Glomerular visceral epithelial cell (primary cell): Measurements from ENCODE around the gene DHX57.
"Not testable (repeated sequence)": the region's sequence is repeated elsewhere in the genome, so short reads cannot be mapped to it uniquely, and the experiment has no call there.

ENCODE experiments used
- DNase-seq: peaks from one replicate; pipeline ENCODE4 v3.0.0-alpha.2; 2016; ENCODE audit errors: extremely low spot score

The DHX57 gene

DNA sequence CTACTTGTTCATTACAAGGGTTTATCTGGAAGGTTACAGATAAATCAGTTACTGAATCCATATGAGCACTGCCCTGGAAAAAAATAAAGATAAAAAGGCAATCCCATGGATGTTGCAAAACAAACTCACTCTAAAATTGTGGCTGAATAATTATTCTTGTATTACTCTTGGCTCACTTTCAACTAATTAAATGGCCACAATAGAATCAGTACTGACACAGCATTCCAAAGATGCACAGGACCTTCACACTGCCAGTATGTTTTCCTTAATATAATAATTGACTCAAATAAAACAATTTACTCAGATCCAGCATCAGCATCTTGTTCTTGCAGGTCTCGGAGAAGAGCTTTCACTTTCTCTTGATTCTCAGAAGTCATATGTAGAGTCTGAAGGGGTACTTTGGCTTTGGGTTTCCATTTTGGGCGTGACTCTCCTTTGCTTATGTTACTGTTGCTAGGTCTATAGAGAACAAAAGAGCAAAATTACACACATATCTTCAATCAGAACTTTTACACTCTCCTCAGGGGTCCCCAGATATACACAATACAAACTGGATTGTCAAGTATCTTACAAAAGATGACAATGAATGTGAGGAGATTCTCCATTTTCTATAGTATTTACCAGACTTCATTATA is 12.6 kb downstream of the DHX57 start:
- DNase-seq: no peak

DNA sequence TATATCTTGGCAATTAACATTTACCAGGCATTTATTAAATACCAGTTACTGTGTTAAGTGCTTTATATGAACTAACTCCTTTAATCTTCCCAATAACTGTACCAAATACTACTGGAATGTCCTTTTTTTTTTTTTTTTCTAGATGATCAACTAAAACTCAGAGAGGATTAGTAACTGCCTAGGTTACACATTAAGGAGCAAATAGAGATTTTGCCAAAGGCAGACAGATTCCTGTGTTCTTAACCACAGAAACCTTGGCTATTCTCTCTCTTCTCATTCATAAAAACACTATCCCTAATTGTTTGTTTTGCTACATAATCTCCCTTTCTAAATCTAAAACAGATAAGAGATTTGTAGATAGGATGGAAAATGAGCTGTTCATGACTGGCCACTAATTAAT is 13.3 kb downstream of the DHX57 start:
- no peak for DNase-seq

DNA sequence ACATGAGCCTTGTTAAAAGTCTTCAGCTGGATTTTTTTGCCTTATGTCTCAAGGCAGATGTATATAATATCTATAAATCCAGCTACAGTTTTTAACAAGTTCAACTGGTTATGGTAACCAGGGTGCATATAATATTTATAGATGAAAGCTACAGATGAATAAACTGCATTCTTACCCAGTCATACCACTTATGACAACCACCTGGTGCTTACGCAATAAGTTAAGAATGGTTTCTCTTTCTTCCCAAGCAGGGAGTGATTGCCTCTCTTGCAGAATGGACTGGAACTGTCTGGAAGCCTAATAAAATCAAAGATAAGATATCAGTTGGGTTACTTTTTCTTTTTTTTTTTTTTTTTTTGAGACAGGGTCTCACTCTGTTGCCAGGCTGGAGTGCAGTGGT is 19.6 kb downstream of the DHX57 start:
- no peak for DNase-seq

DNA sequence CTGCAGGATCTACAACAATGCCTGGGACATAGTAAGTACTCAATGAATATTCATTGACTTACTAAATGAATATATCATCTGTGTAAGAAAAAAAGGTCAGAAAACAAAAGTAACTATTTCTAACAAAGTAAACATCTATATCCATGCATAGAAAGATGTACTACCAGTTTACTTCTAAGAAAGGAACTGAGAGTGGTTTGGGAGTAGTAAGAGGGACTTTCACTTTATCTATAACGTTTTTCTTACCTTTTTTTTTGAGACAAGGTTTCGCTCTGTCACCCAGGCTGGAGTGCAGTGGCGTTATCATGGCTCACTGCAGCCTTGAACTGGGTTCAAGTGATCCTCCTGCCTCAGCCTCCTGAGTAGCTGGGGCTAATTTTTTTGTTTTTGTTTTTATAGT is 25.7 kb downstream of the DHX57 start:
- DNase-seq: no peak

DNA sequence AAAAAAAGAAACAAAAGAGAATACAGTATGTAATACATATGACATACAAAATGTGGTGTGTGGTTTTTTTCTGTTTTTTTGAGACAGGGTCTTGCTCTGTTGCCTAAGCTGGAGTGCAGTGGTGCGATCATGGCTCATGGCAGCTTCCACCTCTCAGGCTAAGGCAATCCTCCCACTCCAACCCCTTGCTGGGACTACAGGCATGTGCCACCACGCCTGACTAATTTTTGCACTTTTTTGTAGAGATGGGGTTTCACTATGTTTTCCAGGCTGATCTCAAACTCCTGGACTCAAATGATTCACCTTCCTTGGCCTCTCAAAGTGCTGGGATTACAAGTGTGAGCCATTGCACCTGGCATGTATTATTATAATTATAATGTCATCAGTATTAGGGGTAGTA is 38.9 kb downstream of the DHX57 start:
- peak; percentile 21 for DNase-seq

DNA sequence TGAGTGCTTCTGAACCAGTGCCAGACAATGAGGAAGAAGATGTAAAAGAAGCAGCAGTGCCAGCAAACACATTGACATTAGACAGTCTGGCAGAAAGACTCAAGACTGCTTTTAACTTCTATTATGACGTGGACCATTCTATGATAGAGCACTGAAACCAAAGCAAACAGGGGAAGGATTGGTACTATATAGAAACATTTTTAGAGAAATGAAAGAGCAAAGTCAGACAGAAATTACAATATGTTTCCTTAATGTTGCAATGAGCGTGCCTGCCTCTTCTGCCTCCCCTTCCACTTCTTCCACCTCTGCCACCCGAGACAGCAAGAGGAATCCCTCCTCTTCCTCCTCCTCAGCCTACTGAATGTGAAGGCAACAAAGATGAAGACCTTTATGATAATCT is 39.7 kb downstream of the DHX57 start:
- no peak for DNase-seq

DNA sequence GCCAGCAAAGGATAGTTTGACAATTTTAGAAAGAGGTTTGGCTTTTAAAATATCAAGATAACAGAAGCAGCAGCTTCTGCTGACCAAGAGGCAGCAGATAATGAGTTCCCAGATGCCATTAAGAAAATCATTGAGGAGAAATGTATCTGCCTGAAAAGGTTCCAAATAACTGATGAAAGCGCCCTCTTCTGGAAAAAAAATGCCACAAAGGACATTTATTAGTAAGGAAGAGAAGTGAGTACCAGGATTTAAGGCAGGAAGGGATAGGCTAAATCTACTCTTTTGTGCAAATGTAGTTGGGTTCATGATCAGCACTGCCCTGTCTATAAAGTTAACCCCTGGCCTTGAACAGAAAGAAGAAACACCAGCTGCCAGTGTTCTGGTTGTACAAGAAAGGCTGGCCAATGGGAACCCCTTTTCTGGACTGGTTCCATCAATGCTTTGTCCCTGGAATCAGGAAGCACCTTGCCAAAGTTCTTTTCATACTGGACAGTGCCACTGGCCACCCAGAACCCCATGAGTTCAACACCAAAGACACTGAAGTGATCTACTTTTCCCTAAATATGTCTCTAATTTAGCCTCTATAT is 40.6 kb downstream of the DHX57 start:
- peak; percentile 25 for DNase-seq

DNA sequence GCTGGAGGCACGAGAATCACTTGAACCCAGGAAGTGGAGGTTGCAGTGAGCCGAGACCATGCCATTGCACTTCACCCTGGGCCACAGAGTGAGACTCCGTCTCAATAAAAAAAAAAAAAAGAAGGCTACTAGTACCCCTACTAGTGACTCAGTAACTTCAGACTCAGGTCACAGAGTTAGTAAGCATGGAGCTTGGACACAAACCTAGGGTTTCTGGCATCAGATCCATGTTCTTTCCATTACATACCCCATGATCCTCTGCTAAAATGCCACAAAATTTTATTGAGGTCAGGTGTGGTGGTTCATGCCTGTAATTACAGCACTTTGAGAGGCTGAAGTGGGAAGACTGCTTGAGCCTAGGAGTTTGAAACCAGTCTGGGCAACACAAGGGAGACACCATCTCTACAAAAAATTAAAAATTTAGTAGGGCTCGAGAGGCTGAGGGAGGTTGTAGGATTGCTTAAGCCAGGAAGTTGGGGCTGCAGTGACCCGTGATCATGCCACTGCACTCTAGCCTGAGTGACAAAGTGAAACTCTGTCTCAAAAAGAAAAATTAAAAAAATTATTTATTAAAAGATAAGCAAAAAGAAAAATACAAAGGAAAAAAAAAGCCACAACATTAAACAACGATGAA is 45.1 kb downstream of the DHX57 start:
- DNase-seq: no peak

DNA sequence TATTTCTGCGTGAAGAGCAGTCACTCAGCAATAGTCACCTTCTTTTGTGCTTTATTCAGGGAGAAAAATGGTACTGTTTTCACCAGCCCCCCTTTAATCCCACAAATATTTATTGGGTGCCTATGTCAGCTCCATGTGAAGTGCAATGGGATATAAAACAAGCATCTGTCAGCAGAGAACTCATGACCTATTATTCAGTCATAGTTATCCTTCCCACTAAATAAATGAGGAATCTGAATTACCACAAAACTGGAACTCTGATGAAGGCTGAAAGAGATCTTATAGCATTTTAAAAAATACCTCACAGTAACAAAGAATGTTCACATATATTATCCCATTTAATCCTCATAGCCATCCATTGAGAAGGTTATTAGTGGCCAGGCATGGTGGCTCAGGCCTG is 45.8 kb downstream of the DHX57 start:
- DNase-seq: no peak

DNA sequence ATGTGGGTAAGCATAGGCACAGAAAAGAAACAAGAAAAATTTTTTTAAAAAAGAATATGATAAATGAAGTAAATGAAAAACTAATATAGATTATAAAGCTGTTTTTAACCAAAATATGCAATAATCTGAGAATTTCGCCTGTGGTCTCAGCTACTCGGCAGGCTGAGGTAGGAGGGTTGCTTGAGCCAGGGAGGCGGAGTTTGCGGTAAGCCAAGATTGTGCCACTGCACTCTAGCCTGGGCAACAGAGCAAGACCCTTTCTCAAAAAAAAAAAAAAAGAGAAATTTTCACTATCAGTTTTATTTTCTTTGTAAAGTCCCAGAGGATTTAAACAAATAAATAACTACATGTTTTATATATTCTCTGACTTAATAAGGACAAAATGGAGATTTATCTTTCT is 47.3 kb downstream of the DHX57 start:
- no peak for DNase-seq

DNA sequence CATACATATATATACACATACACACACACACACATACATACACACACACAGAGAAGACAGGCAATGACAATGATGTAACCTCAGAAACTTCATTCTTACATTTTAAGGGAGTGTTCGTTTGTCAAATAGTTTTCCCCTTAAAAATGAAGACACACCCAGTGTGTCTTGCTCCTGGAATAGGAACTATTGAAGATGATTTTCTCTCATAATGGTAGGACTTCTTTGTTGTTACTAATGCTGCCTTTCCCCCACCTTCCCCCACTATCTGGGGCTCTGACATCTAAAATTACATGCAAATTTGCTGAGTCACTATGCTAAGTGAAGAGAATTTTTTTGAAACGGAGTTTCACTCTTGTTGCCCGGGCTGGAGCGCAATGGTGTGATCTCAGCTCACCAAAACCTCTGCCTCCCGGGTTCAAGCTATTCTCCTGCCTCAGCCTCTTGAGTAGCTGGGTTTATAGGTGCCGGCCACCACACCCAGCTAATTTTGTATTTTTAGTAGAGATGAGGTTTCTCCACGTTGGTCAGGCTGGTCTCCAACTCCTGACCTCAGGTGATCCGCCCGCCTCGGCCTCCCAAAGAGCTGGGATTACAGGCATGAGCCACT is 48.1 kb downstream of the DHX57 start:
- peak; percentile 6 for DNase-seq

DNA sequence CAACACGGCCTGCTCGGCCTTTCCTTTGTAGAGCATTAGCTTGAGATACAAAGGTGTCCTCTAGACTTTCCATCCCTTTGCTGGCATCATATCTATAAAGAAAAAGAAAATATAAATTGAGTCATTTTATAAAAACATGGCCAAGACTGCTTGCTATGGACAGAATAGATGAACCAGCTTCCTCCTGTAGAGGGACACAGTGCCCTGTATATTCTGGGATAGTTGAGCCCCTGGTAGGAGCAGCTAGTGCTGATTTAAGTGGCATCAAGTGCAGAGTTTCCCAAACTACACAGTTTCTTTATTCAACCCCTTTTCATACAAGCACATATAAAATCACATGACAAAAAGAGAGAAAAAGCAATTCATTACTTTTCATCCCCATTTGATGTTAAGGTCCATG is 49.8 kb downstream of the DHX57 start:
- no peak for DNase-seq

DNA sequence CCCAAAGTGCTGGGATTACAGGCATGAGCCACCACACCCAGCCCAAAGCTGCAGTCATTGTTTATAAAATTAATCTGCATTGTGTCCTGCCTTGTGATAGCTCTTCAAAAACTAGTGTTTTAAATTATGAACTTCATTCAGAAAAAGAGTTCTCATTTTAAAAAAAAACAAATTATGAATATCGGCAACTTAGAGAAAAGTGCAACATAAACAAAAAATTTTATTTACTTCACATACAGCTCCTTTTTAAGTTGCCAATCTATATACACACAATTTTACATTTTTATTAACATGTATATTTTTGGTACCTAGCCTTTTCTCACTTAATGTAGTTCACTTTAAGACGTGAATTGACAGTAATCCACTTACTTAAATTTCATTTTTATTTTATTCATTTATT is 50.8 kb downstream of the DHX57 start:
- no peak for DNase-seq

DNA sequence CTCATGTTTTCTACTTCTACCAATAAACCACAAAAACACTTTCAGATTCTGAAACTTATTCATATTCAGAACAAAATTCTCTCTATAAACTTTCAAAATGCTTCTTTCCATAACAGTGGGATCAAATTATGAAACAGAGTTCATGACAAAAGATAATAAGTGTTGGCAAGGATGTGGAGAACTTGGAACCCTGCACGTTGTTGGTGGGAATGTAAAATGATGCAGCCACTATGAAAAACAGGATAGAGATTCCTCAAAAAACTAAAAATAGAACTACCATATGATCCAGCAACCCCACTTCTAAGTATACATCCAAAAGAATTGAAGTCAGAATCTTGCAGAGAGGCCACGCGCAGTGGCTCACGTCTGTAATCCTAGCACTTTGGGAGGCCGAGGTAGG is 52.3 kb downstream of the DHX57 start:
- no peak for DNase-seq

DNA sequence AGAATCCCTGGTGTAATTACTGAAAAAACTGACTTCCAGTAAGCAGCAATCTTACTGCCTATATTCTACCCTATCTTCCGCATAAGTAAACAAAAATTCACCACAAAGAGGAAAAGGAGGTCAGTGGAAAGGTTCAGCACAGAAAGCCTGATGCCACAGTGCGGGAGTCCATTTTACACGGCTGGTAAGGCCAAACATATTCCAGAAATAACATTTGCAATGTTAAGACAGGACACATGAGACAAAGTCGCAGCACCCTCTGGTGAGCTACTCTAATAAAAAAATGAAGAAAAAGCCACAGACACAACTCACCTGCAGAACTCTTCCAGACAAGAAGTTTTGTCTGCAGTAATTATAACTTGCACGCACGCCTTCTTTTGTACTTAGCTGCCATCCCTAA is 57.2 kb downstream of the DHX57 start:
- no peak for DNase-seq

DNA sequence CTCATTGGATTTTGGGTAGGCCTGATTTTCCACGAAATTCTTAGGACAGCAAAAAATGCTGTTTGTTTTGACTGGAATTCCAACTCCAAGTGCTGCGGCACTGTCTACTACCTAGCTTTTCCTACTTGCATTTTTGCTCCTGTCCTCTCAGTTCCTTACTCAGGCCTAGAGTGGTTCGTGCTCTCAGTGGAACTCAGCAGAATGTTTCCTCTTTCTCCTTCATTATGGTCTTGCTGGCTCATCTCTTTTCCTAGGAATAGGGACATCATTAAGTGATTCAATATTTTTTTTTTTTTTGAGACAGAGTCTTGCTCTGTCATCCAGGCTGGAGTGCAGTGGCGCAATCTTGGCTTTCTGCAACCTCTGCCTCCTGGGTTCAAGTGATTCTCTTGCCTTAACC is 59.8 kb downstream of the DHX57 start:
- no peak for DNase-seq

DNA sequence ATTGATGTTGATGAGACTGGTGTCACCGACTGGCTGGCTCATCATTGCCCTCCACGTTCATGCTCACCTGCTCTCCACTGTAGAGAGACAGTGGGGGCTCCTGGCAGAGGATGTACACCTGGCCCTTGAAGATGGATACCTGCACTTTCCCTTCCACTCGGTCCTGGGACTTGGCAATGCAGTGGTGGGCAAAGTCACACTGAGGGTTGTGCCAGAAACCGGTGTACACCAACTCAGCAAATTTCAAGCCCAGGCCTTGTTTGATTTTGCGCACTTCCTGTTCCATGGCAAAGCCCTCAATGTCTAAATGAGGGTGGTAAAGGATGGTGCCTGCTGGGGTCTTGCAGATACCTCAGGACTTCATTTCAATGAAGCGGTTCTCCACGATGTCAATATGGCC is 65.2 kb downstream of the DHX57 start:
- DNase-seq: no peak

DNA sequence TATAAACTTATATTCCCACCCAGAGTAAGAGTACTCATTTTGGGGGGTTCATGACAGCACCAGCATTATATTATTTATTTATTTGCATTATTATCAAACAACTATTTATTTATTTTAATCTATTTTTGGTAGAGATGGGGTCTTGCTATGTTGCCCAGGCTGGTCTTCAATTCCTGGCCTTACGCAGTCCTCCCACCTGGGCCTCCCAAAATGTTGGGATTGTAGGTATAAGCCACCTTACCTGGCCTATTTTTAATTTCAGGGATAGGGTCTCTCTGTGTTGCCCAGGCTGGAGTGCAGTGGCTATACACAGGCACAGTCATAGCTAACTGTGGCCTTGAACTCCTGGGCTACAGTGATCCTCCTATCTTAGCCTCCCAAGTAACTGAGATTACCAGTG is 67.1 kb downstream of the DHX57 start:
- DNase-seq: no peak

DNA sequence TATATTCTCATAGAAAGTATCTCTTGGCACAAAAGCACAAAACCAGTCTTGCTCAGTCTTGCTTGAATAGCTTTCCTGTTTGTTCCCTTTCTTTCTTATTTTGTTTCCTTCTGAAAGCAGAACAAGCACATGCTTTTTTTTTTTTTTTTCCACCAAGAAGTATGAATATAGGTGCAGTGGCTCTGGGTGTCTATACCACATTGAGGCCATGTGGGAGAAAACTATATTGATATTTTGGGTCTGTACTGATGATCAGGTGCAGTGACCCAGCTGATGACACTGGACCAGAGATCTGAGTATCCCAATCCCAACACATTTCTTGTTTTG is 69.0 kb downstream of the DHX57 start:
- DNase-seq: no peak

DNA sequence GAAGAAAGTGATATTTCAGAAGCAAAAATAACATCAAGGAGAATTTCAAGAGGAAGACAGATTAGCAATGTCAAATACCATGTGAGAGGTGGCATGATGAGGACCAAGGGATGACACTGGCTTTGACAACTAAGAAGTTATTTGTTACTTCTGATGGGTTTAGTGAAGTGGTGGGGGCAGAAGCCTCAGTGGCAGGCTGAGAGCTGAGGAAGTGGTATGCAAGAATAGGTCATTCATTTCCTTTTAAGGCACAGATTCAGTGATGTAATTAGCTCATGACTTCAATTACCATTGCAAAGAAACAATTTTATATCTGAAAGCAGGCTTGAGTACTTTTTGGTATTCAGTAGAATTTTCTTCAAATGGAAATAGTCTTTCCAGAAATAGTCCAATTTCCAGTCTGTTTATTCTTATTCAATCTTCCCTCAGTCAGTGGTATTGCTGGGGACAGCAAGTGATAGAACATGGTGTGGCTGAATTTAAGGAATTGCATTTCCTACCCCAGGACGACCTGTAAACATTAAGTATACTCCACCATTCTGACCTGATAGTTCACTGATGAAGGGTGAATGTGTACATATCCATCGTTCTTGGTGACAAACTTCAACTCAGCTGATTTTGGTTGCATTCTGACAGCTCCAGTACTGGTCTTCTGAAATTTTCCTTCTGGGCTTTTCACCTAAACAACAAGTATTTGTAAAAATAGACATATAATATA is 69.6 kb downstream of the DHX57 start:
- DNase-seq: no peak

DNA sequence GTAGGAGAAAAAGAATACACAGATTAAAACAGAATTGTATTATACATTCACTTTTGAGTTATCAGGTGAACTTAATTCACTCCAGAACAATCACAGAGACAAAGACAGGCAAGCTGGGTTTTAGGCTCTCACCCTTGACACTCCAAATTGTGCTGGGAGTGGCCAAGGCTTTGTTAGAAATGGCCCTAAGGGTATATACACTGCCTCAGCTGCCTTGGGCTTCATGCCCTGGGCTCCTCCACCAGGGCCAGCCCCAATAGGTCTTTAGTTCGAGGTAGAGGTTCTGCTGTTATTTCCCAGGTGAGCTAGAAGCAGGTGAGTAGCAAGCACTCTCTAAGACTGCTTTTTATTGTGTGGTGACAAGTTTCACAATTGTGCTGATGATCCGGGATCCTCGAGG is 77.8 kb downstream of the DHX57 start:
- DNase-seq: no peak

DNA sequence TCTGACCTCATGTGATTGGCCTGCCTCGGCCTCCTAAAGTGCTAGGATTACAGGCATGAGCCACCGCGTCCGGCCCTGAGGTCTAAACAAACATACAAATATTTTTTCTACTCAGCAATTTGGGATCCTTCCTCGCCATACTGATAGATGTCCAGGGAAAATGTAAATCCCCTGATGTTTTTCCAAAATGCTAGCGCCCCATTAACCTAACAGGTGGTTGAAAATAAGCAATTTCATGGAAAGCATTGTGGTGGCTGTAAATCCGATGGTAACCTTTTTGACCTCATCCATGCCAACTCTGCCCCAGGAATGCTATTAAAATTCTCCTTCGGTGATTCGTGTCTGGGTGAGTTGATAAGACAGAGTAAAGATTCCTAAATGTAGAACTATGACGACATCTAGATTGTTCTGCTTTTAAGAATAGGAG is 78.5 kb downstream of the DHX57 start:
- peak; percentile 77 for DNase-seq

DNA sequence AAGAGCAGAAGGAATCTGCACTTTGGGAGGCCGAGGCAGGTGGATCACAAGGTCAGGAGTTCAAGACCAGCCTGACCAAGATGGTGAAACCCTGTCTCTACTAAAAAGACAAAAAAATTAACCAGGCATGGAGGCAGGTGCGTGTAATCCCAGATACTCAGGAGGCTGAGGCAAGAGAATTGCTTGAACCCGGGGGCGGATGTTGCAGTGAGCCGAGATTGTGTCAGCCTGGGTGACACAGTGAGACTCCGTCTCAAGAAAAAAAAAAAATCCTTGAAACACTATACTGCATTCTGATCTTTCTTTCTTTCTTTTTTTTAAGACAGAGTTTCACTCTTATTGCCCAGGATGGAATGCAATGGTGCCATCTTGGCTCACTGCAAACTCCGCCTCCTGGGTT is 80.7 kb downstream of the DHX57 start:
- not testable (repeated sequence) for DNase-seq
